IMR-90 (cell line): ENCODE data around the gene NELL1. TPM values are rescaled to one million over a fixed set of nuclear protein-coding genes. Genes with fewer than 3 reads are reported as not detected.

Experiments used
- ATAC-seq: fragments of 200-7000 bp; cut with Tn5 transposase; 2 replicates; pipeline ENCODE4 v1.9.1; 2020; ENCODE audit warnings: low read depth, mild to moderate bottlenecking, moderate library complexity
- BruUV-seq: library from RNA; stranded (reverse); fragments of 400-500 nt; replicated peaks from 2 replicates; lab custom pipeline; 2021; lab: Mats Ljungman, UMichigan
- CTCF ChIA-PET: fragments of 300-600 bp; formaldehyde crosslinking; extraction: SDS; loops from one replicate; lab custom pipeline; 2021; ENCODE audit warnings: antibody characterized with exemption; lab: Yijun Ruan, JAX
- POLR2A ChIA-PET: fragments of 300-600 bp; sonication (Branson Sonifier 250); formaldehyde crosslinking; loops from one replicate; lab custom pipeline; 2022; ENCODE audit warnings: antibody characterized with exemption; ENCODE audit not compliant: unreplicated experiment; lab: Charles Lee
- DNase-seq: peaks from one replicate; pipeline ENCODE4 v3.0.0; 2013
- H2AFZ ChIP-seq: replicated peaks from 2 replicates; pipeline ENCODE3; 2013; ENCODE audit warnings: low read length, mild to moderate bottlenecking; ENCODE audit not compliant: poor library complexity
- H2AK5ac ChIP-seq: 2 replicates; pipeline ENCODE4 v1.6.1; 2013; ENCODE audit warnings: low read depth, low read length, inconsistent platforms
- H2AK9ac ChIP-seq: replicated peaks from 2 replicates; pipeline ENCODE3; 2013; ENCODE audit warnings: mild to moderate bottlenecking, low read depth, low read length, moderate library complexity; ENCODE audit not compliant: poor library complexity
- H2BK120ac ChIP-seq: 2 replicates; pipeline ENCODE4 v1.6.1; 2013; ENCODE audit warnings: low read depth, low read length, inconsistent platforms
- H2BK15ac ChIP-seq: 3 replicates; pipeline ENCODE4 v1.6.1; 2013; ENCODE audit warnings: low read depth, low read length, inconsistent platforms
- H2BK20ac ChIP-seq: 2 replicates; pipeline ENCODE4 v1.6.1; 2013; ENCODE audit warnings: low read depth, mild to moderate bottlenecking, inconsistent platforms, low read length, moderate library complexity
- H2BK5ac ChIP-seq: 2 replicates; pipeline ENCODE4 v1.6.1; 2013; ENCODE audit warnings: mild to moderate bottlenecking, low read depth, low read length, inconsistent platforms; ENCODE audit not compliant: poor library complexity, severe bottlenecking
- H3K14ac ChIP-seq: replicated peaks from 2 replicates; pipeline ENCODE4 v1.6.1; 2013; ENCODE audit warnings: low read depth, low read length, inconsistent platforms
- H3K18ac ChIP-seq: 2 replicates; pipeline ENCODE4 v1.6.1; 2013; ENCODE audit warnings: low read depth, low read length, control low read depth
- H3K23ac ChIP-seq: 2 replicates; pipeline ENCODE4 v1.6.1; 2013; ENCODE audit warnings: low read depth, low read length, inconsistent platforms
- H3K27ac ChIP-seq: 2 replicates; pipeline ENCODE4 v1.5.1; 2013; ENCODE audit warnings: mild to moderate bottlenecking, control low read depth, low read length; ENCODE audit not compliant: insufficient read depth
- H3K27me3 ChIP-seq: 2 replicates; pipeline ENCODE4 v1.6.1; 2013; ENCODE audit warnings: low read length; ENCODE audit not compliant: control insufficient read depth, insufficient read depth
- H3K36me3 ChIP-seq: 2 replicates; pipeline ENCODE4 v1.6.1; 2013; ENCODE audit warnings: low read length, mixed read lengths; ENCODE audit not compliant: control insufficient read depth, insufficient read depth
- H3K4ac ChIP-seq: 2 replicates; pipeline ENCODE4 v1.6.1; 2013; ENCODE audit warnings: low read depth, low read length, inconsistent platforms
- H3K4me1 ChIP-seq: 2 replicates; pipeline ENCODE4 v1.6.1; 2013; ENCODE audit warnings: low read length, mixed read lengths; ENCODE audit not compliant: control insufficient read depth, insufficient read depth
- H3K4me2 ChIP-seq: 2 replicates; pipeline ENCODE4 v1.6.1; 2013; ENCODE audit warnings: low read depth, mild to moderate bottlenecking, control low read depth, low read length, moderate library complexity
- H3K4me3 ChIP-seq: 2 replicates; pipeline ENCODE4 v1.5.1; 2013; ENCODE audit warnings: low read depth, mild to moderate bottlenecking, control low read depth, low read length, moderate library complexity; ENCODE audit not compliant: insufficient read depth
- H3K56ac ChIP-seq: 2 replicates; pipeline ENCODE4 v1.6.1; 2013; ENCODE audit warnings: low read length, inconsistent platforms; ENCODE audit not compliant: insufficient read depth; ENCODE audit errors: extremely low read depth
- H3K79me1 ChIP-seq, 2 experiments: 2 replicates each; pipeline ENCODE4 v1.6.1; 2013; ENCODE audit warnings: low read length in 2 of 2, inconsistent platforms in 1 of 2, low read depth in 1 of 2
- H3K9ac ChIP-seq: 2 replicates; pipeline ENCODE4 v1.6.1; 2013; ENCODE audit warnings: low read depth, low read length, control low read depth
- H3K9me1 ChIP-seq: 2 replicates; pipeline ENCODE4 v1.6.1; 2013; ENCODE audit warnings: low read length, inconsistent platforms; ENCODE audit not compliant: insufficient read depth
- H3K9me3 ChIP-seq: 2 replicates; pipeline ENCODE4 v1.6.1; 2013; ENCODE audit warnings: low read length; ENCODE audit not compliant: control insufficient read depth, insufficient read depth
- H4K20me1 ChIP-seq: 2 replicates; pipeline ENCODE4 v1.6.1; 2013; ENCODE audit warnings: low read length, inconsistent platforms; ENCODE audit not compliant: insufficient read depth
- H4K5ac ChIP-seq: 2 replicates; pipeline ENCODE4 v1.6.1; 2013; ENCODE audit warnings: mild to moderate bottlenecking, low read depth, low read length, control low read depth
- H4K8ac ChIP-seq, 2 experiments: 2 replicates each; pipeline ENCODE4 v1.6.1; 2013; ENCODE audit warnings: low read depth in 2 of 2, low read length in 2 of 2, control low read depth in 1 of 2, inconsistent platforms in 1 of 2
- H4K91ac ChIP-seq: 2 replicates; pipeline ENCODE4 v1.6.1; 2013; ENCODE audit warnings: low read depth, low read length, inconsistent platforms; ENCODE audit not compliant: insufficient read depth
- BHLHE40 ChIP-seq: fragments of 150-350 bp; IDR thresholded peaks from 2 replicates; pipeline ENCODE4 v1.6.1; 2016; ENCODE audit warnings: mild to moderate bottlenecking, low read depth, low read length
- CEBPB ChIP-seq: IDR thresholded peaks from 2 replicates; pipeline ENCODE4 v1.6.1; 2012; ENCODE audit warnings: low read depth, low read length, improper control_type of control experiment
- CHD1 ChIP-seq: IDR thresholded peaks from 2 replicates; pipeline ENCODE4 v1.6.1; 2012; ENCODE audit warnings: low read depth, low read length, improper control_type of control experiment
- FOS ChIP-seq: fragments of 150-350 bp; IDR thresholded peaks from 2 replicates; pipeline ENCODE4 v1.6.1; 2016; ENCODE audit warnings: low read depth, low read length
- MAFK ChIP-seq: IDR thresholded peaks from 2 replicates; pipeline ENCODE4 v1.6.1; 2012; ENCODE audit warnings: low read depth, low read length, improper control_type of control experiment
- MAZ ChIP-seq: IDR thresholded peaks from 2 replicates; pipeline ENCODE4 v1.6.1; 2012; ENCODE audit warnings: low read depth, mild to moderate bottlenecking, low read length, improper control_type of control experiment, moderate library complexity, borderline replicate concordance
- MXI1 ChIP-seq: IDR thresholded peaks from 2 replicates; pipeline ENCODE4 v1.6.1; 2012; ENCODE audit warnings: low read depth, mild to moderate bottlenecking, low read length, moderate library complexity, borderline replicate concordance
- NFE2L2 ChIP-seq: fragments of 150-350 bp; IDR thresholded peaks from 2 replicates; pipeline ENCODE4 v1.6.1; 2016; ENCODE audit warnings: low read depth, mild to moderate bottlenecking, low read length
- POLR2A ChIP-seq: IDR thresholded peaks from 2 replicates; pipeline ENCODE4 v1.6.1; 2012; ENCODE audit warnings: mild to moderate bottlenecking, low read depth, low read length
- RAD21 ChIP-seq: IDR thresholded peaks from 2 replicates; pipeline ENCODE4 v1.6.1; 2012; ENCODE audit warnings: low read length, improper control_type of control experiment
- RCOR1 ChIP-seq: IDR thresholded peaks from 2 replicates; pipeline ENCODE4 v1.6.1; 2012; ENCODE audit warnings: mild to moderate bottlenecking, low read length, improper control_type of control experiment; ENCODE audit not compliant: insufficient replicate concordance
- RFX5 ChIP-seq: IDR thresholded peaks from 2 replicates; pipeline ENCODE4 v1.8.0; 2012; ENCODE audit warnings: low read depth, mild to moderate bottlenecking, low read length, moderate library complexity
- SMC3 ChIP-seq: fragments of 150-350 bp; IDR thresholded peaks from 2 replicates; pipeline ENCODE4 v1.6.1; 2016; ENCODE audit warnings: low read depth, mild to moderate bottlenecking, antibody characterized with exemption, low read length, moderate library complexity
- WGBS, 2 experiments: methylation state at CpG; one replicate each; pipeline versions ENCODE4 v1.1.5 to v1.1.7; 2013; ENCODE audit warnings: missing lambda C conversion rate in 2 of 2; ENCODE audit not compliant: insufficient read length in 1 of 2; ENCODE audit errors: extremely low coverage in 2 of 2; 5-methylcytosine and 5-hydroxymethylcytosine counted together
- dilution Hi-C: fragments of 300-500 bp; cut with HindIII; formaldehyde crosslinking; loops from one replicate; pipeline ENCODE4 v1.14.3; 2018; ENCODE audit warnings: low sequenced_read_pairs; ENCODE audit not compliant: unreplicated experiment
- in situ Hi-C: fragments of 300-500 bp; cut with MboI; formaldehyde crosslinking; loops from 3 replicates; pipeline ENCODE4 v1.14.3; 2019; ENCODE audit warnings: low sequenced_read_pairs, inconsistent platforms, mixed read lengths
- intact Hi-C: fragments of 100-400 bp; cut with micrococcal nuclease; formaldehyde crosslinking; loops from 2 replicates; pipeline ENCODE4 v1.10.0; 2022
- polyA plus RNA-seq, 3 experiments: library from polyadenylated mRNA; depleted of rRNA; stranded (reverse); fragments of >200 nt; gene quantifications; 2 replicates each; pipeline ENCODE4 v1.2.3, GENCODE V29; 2012; ENCODE audit warnings: low replicate concordance in 1 of 3
- total RNA-seq: library from RNA; depleted of rRNA; stranded (reverse); fragments of >200 nt; gene quantifications from 2 replicates; pipeline ENCODE4 v1.2.3, GENCODE V29; 2012
- TF ChIP-seq, protein P1 (sequence below): fragments of 150-350 bp; IDR thresholded peaks from 2 replicates; pipeline ENCODE4 v1.6.1; 2017; ENCODE audit warnings: mild to moderate bottlenecking, antibody characterized with exemption, low read length, low read depth
- TF ChIP-seq, protein P2 (sequence below): fragments of 150-350 bp; IDR thresholded peaks from 2 replicates; pipeline ENCODE4 v1.6.1; 2016; ENCODE audit warnings: low read depth, mild to moderate bottlenecking, low read length, moderate library complexity, borderline replicate concordance
- TF ChIP-seq, protein P3 (sequence below): conservative IDR thresholded peaks from 2 replicates; pipeline ENCODE4 v1.5.1; 2012; ENCODE audit warnings: mild to moderate bottlenecking, low read depth, low read length, improper control_type of control experiment

Gene NELL1
- total and polyA plus RNA-seq, 2 of the 4 experiments (the other 2 are of a cell fraction) = not detected

DNA sequence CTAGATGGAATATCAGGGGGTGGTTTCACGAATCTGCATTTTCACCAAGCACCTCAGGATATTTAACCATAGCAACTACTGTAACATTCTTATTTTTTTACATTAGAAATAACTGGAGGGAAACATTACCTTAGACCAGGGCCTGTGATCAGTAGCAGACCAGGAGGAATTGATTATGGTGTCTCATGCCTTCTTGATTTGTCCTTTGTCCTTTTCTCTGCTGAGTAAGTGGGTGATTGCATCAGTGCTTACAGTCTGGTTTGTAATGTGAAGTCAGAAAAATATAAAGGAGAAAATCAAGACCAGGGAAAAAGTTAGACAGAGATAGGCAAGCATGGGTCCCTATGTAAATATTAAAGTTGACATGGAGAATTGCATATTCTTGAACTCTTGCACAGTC, 703.3 kb downstream of the NELL1 start:
- DNase-seq (no peak), ATAC-seq (no peak)
- Histone ChIP-seq H3K4ac (no peak overlapping the region), H2BK15ac (no peak overlapping the region), H3K18ac (no peak overlapping the region), H2BK5ac (no peak overlapping the region), H3K9me3 (peaks cover 4% of the 10 kb centered on the region; the same call in 1 of the 2 replicates), H2BK120ac (no peak overlapping the region), H4K8ac (no peak overlapping the region), H4K5ac (no peak overlapping the region), H3K9ac (no peak overlapping the region), H2AFZ (no peak overlapping the region), H3K4me1 (no peaks in the 10 kb centered on the region), H3K36me3 (no peaks in the 10 kb centered on the region), H3K4me3 (no peak overlapping the region), H3K79me1 (no peaks in the 10 kb centered on the region), H3K23ac (no peak overlapping the region), H2AK5ac (no peak overlapping the region), H3K27me3 (no peaks in the 10 kb centered on the region), H3K4me2 (no peak overlapping the region), H2BK20ac (no peak overlapping the region), H3K56ac (no peak overlapping the region), H3K14ac (no peak overlapping the region), H3K27ac (no peak overlapping the region), H3K9me1 (no peaks in the 10 kb centered on the region), H4K91ac (no peak overlapping the region), H2AK9ac (no peak overlapping the region), H4K20me1 (no peaks in the 10 kb centered on the region)
- ChIA-PET CTCF (no interaction called here), POLR2A (no interaction called here)
- in situ Hi-C loops = no loop called here
- dilution Hi-C loops = no loop called here
- BruUV-seq = no TSS peak
- TF ChIP-seq NFE2L2 = no peak
- TF ChIP-seq RAD21 = no peak
- no peak for TF ChIP-seq BHLHE40
- no peak for TF ChIP-seq RCOR1
- no peak for TF ChIP-seq CHD1
- no peak for TF ChIP-seq POLR2A
- no peak for TF ChIP-seq FOS
- TF ChIP-seq, protein P1, sequence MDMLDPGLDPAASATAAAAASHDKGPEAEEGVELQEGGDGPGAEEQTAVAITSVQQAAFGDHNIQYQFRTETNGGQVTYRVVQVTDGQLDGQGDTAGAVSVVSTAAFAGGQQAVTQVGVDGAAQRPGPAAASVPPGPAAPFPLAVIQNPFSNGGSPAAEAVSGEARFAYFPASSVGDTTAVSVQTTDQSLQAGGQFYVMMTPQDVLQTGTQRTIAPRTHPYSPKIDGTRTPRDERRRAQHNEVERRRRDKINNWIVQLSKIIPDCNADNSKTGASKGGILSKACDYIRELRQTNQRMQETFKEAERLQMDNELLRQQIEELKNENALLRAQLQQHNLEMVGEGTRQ = no peak
- TF ChIP-seq MAFK = no peak
- TF ChIP-seq, protein P2, sequence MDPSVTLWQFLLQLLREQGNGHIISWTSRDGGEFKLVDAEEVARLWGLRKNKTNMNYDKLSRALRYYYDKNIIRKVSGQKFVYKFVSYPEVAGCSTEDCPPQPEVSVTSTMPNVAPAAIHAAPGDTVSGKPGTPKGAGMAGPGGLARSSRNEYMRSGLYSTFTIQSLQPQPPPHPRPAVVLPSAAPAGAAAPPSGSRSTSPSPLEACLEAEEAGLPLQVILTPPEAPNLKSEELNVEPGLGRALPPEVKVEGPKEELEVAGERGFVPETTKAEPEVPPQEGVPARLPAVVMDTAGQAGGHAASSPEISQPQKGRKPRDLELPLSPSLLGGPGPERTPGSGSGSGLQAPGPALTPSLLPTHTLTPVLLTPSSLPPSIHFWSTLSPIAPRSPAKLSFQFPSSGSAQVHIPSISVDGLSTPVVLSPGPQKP = no peak
- TF ChIP-seq CEBPB = no peak
- no peak for TF ChIP-seq RFX5
- TF ChIP-seq, protein P3, sequence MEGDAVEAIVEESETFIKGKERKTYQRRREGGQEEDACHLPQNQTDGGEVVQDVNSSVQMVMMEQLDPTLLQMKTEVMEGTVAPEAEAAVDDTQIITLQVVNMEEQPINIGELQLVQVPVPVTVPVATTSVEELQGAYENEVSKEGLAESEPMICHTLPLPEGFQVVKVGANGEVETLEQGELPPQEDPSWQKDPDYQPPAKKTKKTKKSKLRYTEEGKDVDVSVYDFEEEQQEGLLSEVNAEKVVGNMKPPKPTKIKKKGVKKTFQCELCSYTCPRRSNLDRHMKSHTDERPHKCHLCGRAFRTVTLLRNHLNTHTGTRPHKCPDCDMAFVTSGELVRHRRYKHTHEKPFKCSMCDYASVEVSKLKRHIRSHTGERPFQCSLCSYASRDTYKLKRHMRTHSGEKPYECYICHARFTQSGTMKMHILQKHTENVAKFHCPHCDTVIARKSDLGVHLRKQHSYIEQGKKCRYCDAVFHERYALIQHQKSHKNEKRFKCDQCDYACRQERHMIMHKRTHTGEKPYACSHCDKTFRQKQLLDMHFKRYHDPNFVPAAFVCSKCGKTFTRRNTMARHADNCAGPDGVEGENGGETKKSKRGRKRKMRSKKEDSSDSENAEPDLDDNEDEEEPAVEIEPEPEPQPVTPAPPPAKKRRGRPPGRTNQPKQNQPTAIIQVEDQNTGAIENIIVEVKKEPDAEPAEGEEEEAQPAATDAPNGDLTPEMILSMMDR = no peak
- TF ChIP-seq MXI1 = no peak
- TF ChIP-seq MAZ = no peak
- no peak for TF ChIP-seq SMC3
- WGBS, 2 experiments = no CpG with 5 or more reads among the region's 1 CpG
- intact Hi-C loops = no loop called here
